Endothelial cell of umbilical vein (primary cell): ENCODE measurements around the gene UCK1. TPM values are rescaled to one million over a fixed set of nuclear protein-coding genes. Genes with fewer than 3 reads are reported as not detected.

ENCODE experiments used
- BruUV-seq: library from RNA; stranded (reverse); fragments of 400-500 nt; replicated peaks from 2 replicates; lab custom pipeline; 2021; lab: Mats Ljungman, UMichigan
- CTCF ChIA-PET: fragments of 300-600, 350-600 bp; sonication (Branson Sonifier 250); formaldehyde crosslinking; loops from one replicate; lab custom pipeline; 2021; ENCODE audit warnings: antibody characterized with exemption, inconsistent platforms; lab: Charles Lee
- POLR2A ChIA-PET: fragments of 300-600, 350-600 bp; sonication (Branson Sonifier 250); formaldehyde crosslinking; loops from one replicate; lab custom pipeline; 2021; ENCODE audit warnings: antibody characterized with exemption, inconsistent platforms; lab: Charles Lee
- DNase-seq: peaks from one replicate; pipeline ENCODE4 v3.0.0-alpha.2; 2011; ENCODE audit warnings: low read depth, low spot score
- FAIRE-seq: peaks from 2 replicates; lab custom pipeline; 2011; peaks lifted over from hg19 to GRCh38; lab: Jason Lieb, UNC
- H2AFZ ChIP-seq: 2 replicates; pipeline ENCODE4 v1.6.0; 2012; ENCODE audit warnings: low read depth, low read length, control low read depth, inconsistent platforms
- H3K27ac ChIP-seq: 2 replicates; pipeline ENCODE4 v1.5.1; 2011; ENCODE audit warnings: low read depth, mild to moderate bottlenecking, control low read depth, low read length, moderate library complexity; ENCODE audit not compliant: insufficient read depth
- H3K27me3 ChIP-seq, 2 experiments: 2 replicates each; pipeline versions ENCODE4 v1.6.0 to v1.6.1; 2011; ENCODE audit warnings: low read length in 2 of 2, mixed read lengths in 1 of 2; ENCODE audit not compliant: control insufficient read depth in 2 of 2, insufficient read depth in 2 of 2
- H3K36me3 ChIP-seq, 2 experiments: 2 replicates in 1 of 2; 3 replicates in 1 of 2; pipeline ENCODE4 v1.5.1; 2011; ENCODE audit warnings: low read length in 2 of 2, mild to moderate bottlenecking in 1 of 2, moderate library complexity in 1 of 2; ENCODE audit not compliant: control insufficient read depth in 2 of 2, insufficient read depth in 2 of 2; ENCODE audit errors: extremely low read depth in 1 of 2
- H3K4me1 ChIP-seq: 3 replicates; pipeline ENCODE4 v1.5.1; 2011; ENCODE audit warnings: mild to moderate bottlenecking, low read length; ENCODE audit not compliant: control insufficient read depth, insufficient read depth; ENCODE audit errors: extremely low read depth
- H3K4me2 ChIP-seq: 2 replicates; pipeline ENCODE4 v1.6.1; 2011; ENCODE audit warnings: low read length, control low read depth, mixed read lengths; ENCODE audit not compliant: insufficient read depth
- H3K4me3 ChIP-seq, 3 experiments: fragments of 200-600 bp in 1 of 3; sonication (generic), shearing (Covaris generic) in 1 of 3; replicated peaks in 1 of 3; 2 replicates each; pipeline ENCODE4 v1.5.1; 2011 to 2016; ENCODE audit warnings: control low read depth in 3 of 3, low read length in 3 of 3, mild to moderate bottlenecking in 2 of 3, inconsistent platforms in 1 of 3, low read depth in 1 of 3, moderate library complexity in 1 of 3; ENCODE audit not compliant: insufficient read depth in 1 of 3
- H3K79me2 ChIP-seq: 2 replicates; pipeline ENCODE4 v1.6.0; 2012; ENCODE audit warnings: low read length, inconsistent platforms; ENCODE audit not compliant: control insufficient read depth, insufficient read depth
- H3K9ac ChIP-seq: replicated peaks from 2 replicates; pipeline ENCODE3; 2011; ENCODE audit warnings: low read length, control low read depth; ENCODE audit not compliant: insufficient read depth; ENCODE audit errors: extremely low read depth
- H3K9me1 ChIP-seq: replicated peaks from 3 replicates; pipeline ENCODE4 v1.6.0; 2011; ENCODE audit warnings: mild to moderate bottlenecking, low read length; ENCODE audit not compliant: control insufficient read depth, insufficient read depth; ENCODE audit errors: extremely low read depth
- H3K9me3 ChIP-seq: replicated peaks from 2 replicates; pipeline ENCODE4 v1.5.1; 2012; ENCODE audit warnings: low read length, inconsistent platforms; ENCODE audit not compliant: control insufficient read depth, insufficient read depth
- H4K20me1 ChIP-seq: replicated peaks from 2 replicates; pipeline ENCODE3; 2011; ENCODE audit warnings: mild to moderate bottlenecking, low read length; ENCODE audit not compliant: control insufficient read depth, insufficient read depth; ENCODE audit errors: extremely low read depth
- EZH2 ChIP-seq: IDR thresholded peaks from 2 replicates; pipeline ENCODE4 v1.6.1; 2012; ENCODE audit warnings: borderline replicate concordance, low read depth, mild to moderate bottlenecking, moderate library complexity, low read length, inconsistent platforms; ENCODE audit not compliant: severe bottlenecking
- GATA2 ChIP-seq: IDR thresholded peaks from 2 replicates; pipeline ENCODE4 v1.7.0; 2011; ENCODE audit warnings: low read depth, mild to moderate bottlenecking, moderate library complexity, mixed read lengths, low read length; ENCODE audit not compliant: insufficient read length, insufficient read depth
- MYC ChIP-seq: IDR thresholded peaks from one replicate; pipeline ENCODE4 v1.6.1; 2011; ENCODE audit warnings: mild to moderate bottlenecking, low read depth, low read length
- POLR2A ChIP-seq: IDR thresholded peaks from 2 replicates; pipeline ENCODE4 v1.6.1; 2012; ENCODE audit warnings: low read depth, mild to moderate bottlenecking, control low read depth, low read length
- POLR2AphosphoS5 ChIP-seq: IDR thresholded peaks from 2 replicates; pipeline ENCODE4 v1.6.1; 2012; ENCODE audit warnings: low read depth, mild to moderate bottlenecking, control low read depth, low read length, moderate library complexity; ENCODE audit not compliant: insufficient read depth
- dilution Hi-C: fragments of 300-500 bp; cut with MboI; formaldehyde crosslinking; loops from one replicate; pipeline ENCODE4 v1.15.0; 2019; ENCODE audit warnings: low sequenced_read_pairs; ENCODE audit not compliant: extremely low pct_ligation_motif_present
- intact Hi-C: fragments of 100-400 bp; cut with micrococcal nuclease; formaldehyde crosslinking; loops from one replicate; pipeline ENCODE4 v1.10.0; 2022
- polyA plus RNA-seq, 4 experiments: library from polyadenylated mRNA; depleted of rRNA in 3 of 4; stranded (reverse) in 3 of 4; unstranded in 1 of 4; fragments of >200 nt; gene quantifications; 2 replicates each; pipeline versions ENCODE4 v1.2.1 to v1.2.3, GENCODE V29; 2011 to 2012; ENCODE audit warnings: missing spikeins in 1 of 4
- small RNA-seq: library from RNA; depleted of rRNA; stranded (forward); fragments of <200 nt; gene quantifications from one replicate; pipeline ENCODE3, GENCODE V24; 2012; ENCODE audit warnings: low replicate concordance, low read depth; ENCODE audit not compliant: insufficient read depth, insufficient read length
- total RNA-seq: library from RNA; stranded (reverse); gene quantifications from 2 replicates; pipeline ENCODE4 v1.2.3, GENCODE V29; 2021
- TF ChIP-seq, protein P1 (sequence below), 2 donors: IDR thresholded peaks; 1 replicate in 1 of 2; 2 replicates in 1 of 2; pipeline ENCODE4 v1.5.1; 2011; ENCODE audit warnings: low read length in 2 of 2, mild to moderate bottlenecking in 2 of 2, moderate library complexity in 2 of 2, control low read depth in 1 of 2, inconsistent platforms in 1 of 2, low read depth in 1 of 2; ENCODE audit not compliant: insufficient read depth in 1 of 2; ENCODE audit errors: extremely low read depth in 1 of 2
- TF ChIP-seq, protein P2 (sequence below): IDR thresholded peaks from 2 replicates; pipeline ENCODE4 v1.6.1; 2011; ENCODE audit not compliant: insufficient read depth, insufficient read length

The UCK1 gene
- total and polyA plus RNA-seq, 2 donors (not counting 3 experiments of a cell fraction or from before 2014, with no cell fraction given), result 23.6 to 30.1 TPM

- FAIRE-seq (no peak), DNase-seq (no peak)
- dilution Hi-C loops, result no loop called here
- no peaks in the 10 kb centered on the region for H3K27me3 ChIP-seq
- H3K4me3 ChIP-seq, result no peak overlapping the region
- no peak overlapping the region for H3K9ac ChIP-seq
- ChIA-PET CTCF (interaction anchor here (0.7 to 0.8 kb wide), 2 partner anchors 10 to 75 kb away, joined by 3 read pairs; no protein-coding TSS in a partner anchor), POLR2A (no interaction called here)
- no TSS peak for BruUV-seq
- TF ChIP-seq EZH2 (no peak), GATA2 (no peak), MYC (no peak), POLR2A (no peak), POLR2AphosphoS5 (no peak)
- TF ChIP-seq, protein P1, sequence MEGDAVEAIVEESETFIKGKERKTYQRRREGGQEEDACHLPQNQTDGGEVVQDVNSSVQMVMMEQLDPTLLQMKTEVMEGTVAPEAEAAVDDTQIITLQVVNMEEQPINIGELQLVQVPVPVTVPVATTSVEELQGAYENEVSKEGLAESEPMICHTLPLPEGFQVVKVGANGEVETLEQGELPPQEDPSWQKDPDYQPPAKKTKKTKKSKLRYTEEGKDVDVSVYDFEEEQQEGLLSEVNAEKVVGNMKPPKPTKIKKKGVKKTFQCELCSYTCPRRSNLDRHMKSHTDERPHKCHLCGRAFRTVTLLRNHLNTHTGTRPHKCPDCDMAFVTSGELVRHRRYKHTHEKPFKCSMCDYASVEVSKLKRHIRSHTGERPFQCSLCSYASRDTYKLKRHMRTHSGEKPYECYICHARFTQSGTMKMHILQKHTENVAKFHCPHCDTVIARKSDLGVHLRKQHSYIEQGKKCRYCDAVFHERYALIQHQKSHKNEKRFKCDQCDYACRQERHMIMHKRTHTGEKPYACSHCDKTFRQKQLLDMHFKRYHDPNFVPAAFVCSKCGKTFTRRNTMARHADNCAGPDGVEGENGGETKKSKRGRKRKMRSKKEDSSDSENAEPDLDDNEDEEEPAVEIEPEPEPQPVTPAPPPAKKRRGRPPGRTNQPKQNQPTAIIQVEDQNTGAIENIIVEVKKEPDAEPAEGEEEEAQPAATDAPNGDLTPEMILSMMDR (IDR thresholded peaks at IDR 0.05; ENCODE audit: extremely low read depth in 1 of 2, insufficient read depth in 1 of 2, low read depth in 1 of 2, low read length in 2 of 2), result no peak
- TF ChIP-seq, protein P2, sequence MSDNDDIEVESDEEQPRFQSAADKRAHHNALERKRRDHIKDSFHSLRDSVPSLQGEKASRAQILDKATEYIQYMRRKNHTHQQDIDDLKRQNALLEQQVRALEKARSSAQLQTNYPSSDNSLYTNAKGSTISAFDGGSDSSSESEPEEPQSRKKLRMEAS, result no peak
- intact Hi-C loops, result no loop called here
- H3K36me3 ChIP-seq, result peaks cover 37 to 71% of the 10 kb centered on the region in 2 experiments
- no peak overlapping the region for H3K4me2 ChIP-seq
- H2AFZ ChIP-seq, result no peak overlapping the region
- H3K27ac ChIP-seq, result no peak overlapping the region
- no peaks in the 10 kb centered on the region for H3K4me1 ChIP-seq
- H3K9me1 ChIP-seq, result no peaks in the 10 kb centered on the region
- H4K20me1 ChIP-seq, result peaks cover 6% of the 10 kb centered on the region
- peaks cover 40% of the 10 kb centered on the region for H3K79me2 ChIP-seq
- H3K9me3 ChIP-seq, result no peaks in the 10 kb centered on the region
Measured at GRCh38 chr9:131473891-131474290, 57.2 kb downstream of the UCK1 start.

Small RNA genes within 50 kb of the gene (small RNA-seq; reads per million reads assigned to genes)
- gene SNORD62A (not detected), gene SNORD62B (not detected)

Other genes starting within 250 kb of the UCK1 start
- 0.83 and 2.1 TPM in 2 replicates for gene PLPP7, start 241.5 kb downstream of the UCK1 start, total RNA-seq
- 2.7 and 3.8 TPM in 2 replicates for gene PLPP7, start 241.5 kb downstream of the UCK1 start, polyA plus RNA-seq
- 248 and 256 TPM in 2 replicates for gene PRRC2B, start 137.2 kb downstream of the UCK1 start, total RNA-seq
- 35.6 and 38.5 TPM in 2 replicates for gene PRRC2B, start 137.2 kb downstream of the UCK1 start, polyA plus RNA-seq
- 39.1 and 44.7 TPM in 2 replicates for gene POMT1, start 28.3 kb downstream of the UCK1 start, total RNA-seq
- 53.9 and 55.6 TPM in 2 replicates for gene POMT1, start 28.3 kb downstream of the UCK1 start, polyA plus RNA-seq
- not detected in 2 replicates for gene PRRT1B, start 14.3 kb upstream of the UCK1 start, total RNA-seq
- gene PRRT1B, start 14.3 kb upstream of the UCK1 start, polyA plus RNA-seq, result not detected in 2 replicates
- 124 TPM in 2 replicates for gene RAPGEF1, start 208.8 kb upstream of the UCK1 start, total RNA-seq
- 50.0 and 53.3 TPM in 2 replicates for gene RAPGEF1, start 208.8 kb upstream of the UCK1 start, polyA plus RNA-seq